ENCODE data around the gene SPSB3. TPM values are rescaled to one million over a fixed set of nuclear protein-coding genes. Genes with fewer than 3 reads are reported as not detected.

The SPSB3 gene
- total RNA-seq, 1 experiment from 2014 or later: 43.3 TPM

GRCh38 chr16:1820096-1820945 lies 38.0 kb upstream of the SPSB3 start:
- Histone ChIP-seq H3K27me3 (ENCODE audit: control insufficient read depth, insufficient read depth, low read length) (no peaks in the 10 kb centered on the region), H3K4me3 (ENCODE audit: insufficient read depth, low read depth, low read length) (no peak overlapping the region), H3K36me3 (replicated peaks; ENCODE audit: control insufficient read depth, insufficient read depth, low read length) (peaks cover 1% of the 10 kb centered on the region; the same call in 1 of the 2 replicates)
- no peak for DNase-seq

- Histone ChIP-seq H3K4me3 (ENCODE audit: insufficient read depth, low read depth, low read length) (no peak overlapping the region), H3K27me3 (ENCODE audit: control insufficient read depth, insufficient read depth, low read length) (no peaks in the 10 kb centered on the region), H3K36me3 (replicated peaks; ENCODE audit: control insufficient read depth, insufficient read depth, low read length) (peaks cover 1% of the 10 kb centered on the region; the same call in 1 of the 2 replicates)
- no peak for DNase-seq
Observed at GRCh38 chr16:1819611-1820010, 37.2 kb upstream of the SPSB3 start.

GRCh38 chr16:1818873-1819525 lies 36.6 kb upstream of the SPSB3 start:
- no peak for DNase-seq
- Histone ChIP-seq H3K27me3 (ENCODE audit: control insufficient read depth, insufficient read depth, low read length) (no peaks in the 10 kb centered on the region), H3K4me3 (ENCODE audit: insufficient read depth, low read depth, low read length) (no peak overlapping the region), H3K36me3 (replicated peaks; ENCODE audit: control insufficient read depth, insufficient read depth, low read length) (peaks cover 1% of the 10 kb centered on the region; the same call in 1 of the 2 replicates)

GRCh38 chr16:1818204-1818872 lies 36.0 kb upstream of the SPSB3 start:
- no peak overlapping the region for H3K4me3 ChIP-seq (ENCODE audit: insufficient read depth, low read depth, low read length)
- no peak for DNase-seq
- H3K27me3 ChIP-seq (ENCODE audit: control insufficient read depth, insufficient read depth, low read length): no peaks in the 10 kb centered on the region
- H3K36me3 ChIP-seq (replicated peaks; ENCODE audit: control insufficient read depth, insufficient read depth, low read length): peaks cover 1% of the 10 kb centered on the region; the same call in 1 of the 2 replicates

GRCh38 chr16:1817716-1818115 lies 35.3 kb upstream of the SPSB3 start:
- peaks cover 1% of the 10 kb centered on the region; the same call in 1 of the 2 replicates for H3K36me3 ChIP-seq (replicated peaks; ENCODE audit: control insufficient read depth, insufficient read depth, low read length)
- no peak for DNase-seq
- H3K4me3 ChIP-seq (ENCODE audit: insufficient read depth, low read depth, low read length): no peak overlapping the region
- no peaks in the 10 kb centered on the region for H3K27me3 ChIP-seq (ENCODE audit: control insufficient read depth, insufficient read depth, low read length)

- H3K4me3 ChIP-seq (ENCODE audit: insufficient read depth, low read depth, low read length): no peak overlapping the region
- H3K36me3 ChIP-seq (replicated peaks; ENCODE audit: control insufficient read depth, insufficient read depth, low read length): no peaks in the 10 kb centered on the region; the same call in 1 of the 2 replicates
- no peak for DNase-seq
- no peaks in the 10 kb centered on the region for H3K27me3 ChIP-seq (ENCODE audit: control insufficient read depth, insufficient read depth, low read length)
Observed at GRCh38 chr16:1817276-1817589, 34.9 kb upstream of the SPSB3 start.

GRCh38 chr16:1816396-1817275 lies 34.3 kb upstream of the SPSB3 start:
- peak; percentile 59 for DNase-seq
- Histone ChIP-seq H3K4me3 (ENCODE audit: insufficient read depth, low read depth, low read length) (no peak overlapping the region), H3K27me3 (ENCODE audit: control insufficient read depth, insufficient read depth, low read length) (no peaks in the 10 kb centered on the region), H3K36me3 (replicated peaks; ENCODE audit: control insufficient read depth, insufficient read depth, low read length) (no peaks in the 10 kb centered on the region; the same call in 1 of the 2 replicates)

- no peaks in the 10 kb centered on the region for H3K27me3 ChIP-seq (ENCODE audit: control insufficient read depth, insufficient read depth, low read length)
- no peak for DNase-seq
- H3K36me3 ChIP-seq (replicated peaks; ENCODE audit: control insufficient read depth, insufficient read depth, low read length): no peaks in the 10 kb centered on the region; the same call in 1 of the 2 replicates
- H3K4me3 ChIP-seq (ENCODE audit: insufficient read depth, low read depth, low read length): no peak overlapping the region
Observed at GRCh38 chr16:1815461-1815860, 33.1 kb upstream of the SPSB3 start.

- H3K36me3 ChIP-seq (replicated peaks; ENCODE audit: control insufficient read depth, insufficient read depth, low read length): no peaks in the 10 kb centered on the region; the same call in none of the 2 replicates
- peak; percentile 88 for DNase-seq
- no peak overlapping the region for H3K4me3 ChIP-seq (ENCODE audit: insufficient read depth, low read depth, low read length)
- no peaks in the 10 kb centered on the region for H3K27me3 ChIP-seq (ENCODE audit: control insufficient read depth, insufficient read depth, low read length)
Observed at GRCh38 chr16:1812732-1813163, 30.4 kb upstream of the SPSB3 start.

DNA sequence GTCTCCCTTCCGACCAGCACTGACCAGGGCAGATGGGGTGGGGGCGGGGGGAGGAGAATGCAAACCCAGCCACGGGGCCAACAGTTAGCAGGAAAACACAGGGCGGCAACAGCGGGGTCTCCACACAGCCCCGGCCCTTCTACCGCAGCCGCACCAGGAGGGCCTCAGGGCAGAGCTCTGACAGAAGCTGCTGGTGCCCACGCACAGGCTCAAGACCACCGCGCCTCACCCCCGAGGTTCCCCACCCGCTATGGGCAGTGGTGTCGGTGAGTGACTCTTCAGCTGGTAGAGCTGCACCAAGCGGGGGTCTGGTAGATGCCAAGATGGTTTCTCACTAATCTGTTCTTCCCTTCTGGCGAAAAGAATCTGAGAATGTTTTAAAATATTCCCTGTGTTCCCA lies 28.2 kb upstream of the SPSB3 start:
- no peak for DNase-seq
- Histone ChIP-seq H3K4me3 (ENCODE audit: insufficient read depth, low read depth, low read length) (no peak overlapping the region), H3K36me3 (replicated peaks; ENCODE audit: control insufficient read depth, insufficient read depth, low read length) (no peaks in the 10 kb centered on the region; the same call in none of the 2 replicates), H3K27me3 (ENCODE audit: control insufficient read depth, insufficient read depth, low read length) (no peaks in the 10 kb centered on the region)

DNA sequence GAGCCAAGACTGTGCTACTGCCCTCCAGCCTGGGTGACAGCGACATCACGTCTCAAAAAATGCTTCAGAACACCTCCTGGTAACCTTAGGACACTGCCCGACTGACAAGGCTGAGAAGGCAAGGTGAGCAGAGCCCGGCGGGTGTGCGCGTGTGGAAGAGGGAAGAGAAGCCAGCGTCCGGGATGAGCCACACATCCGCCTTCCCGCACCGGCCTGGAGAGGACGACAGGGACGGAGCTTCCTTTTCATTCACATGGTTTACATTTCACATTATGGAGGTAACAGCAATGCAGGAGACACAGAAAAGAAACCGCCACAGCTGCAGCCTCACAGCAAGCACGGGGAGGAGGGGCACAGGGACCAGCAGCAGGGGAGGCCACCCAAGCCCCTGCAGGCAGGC lies 27.7 kb upstream of the SPSB3 start:
- Histone ChIP-seq H3K27me3 (ENCODE audit: control insufficient read depth, insufficient read depth, low read length) (no peaks in the 10 kb centered on the region), H3K36me3 (replicated peaks; ENCODE audit: control insufficient read depth, insufficient read depth, low read length) (no peaks in the 10 kb centered on the region; the same call in none of the 2 replicates), H3K4me3 (ENCODE audit: insufficient read depth, low read depth, low read length) (no peak overlapping the region)
- DNase-seq: no peak

DNA sequence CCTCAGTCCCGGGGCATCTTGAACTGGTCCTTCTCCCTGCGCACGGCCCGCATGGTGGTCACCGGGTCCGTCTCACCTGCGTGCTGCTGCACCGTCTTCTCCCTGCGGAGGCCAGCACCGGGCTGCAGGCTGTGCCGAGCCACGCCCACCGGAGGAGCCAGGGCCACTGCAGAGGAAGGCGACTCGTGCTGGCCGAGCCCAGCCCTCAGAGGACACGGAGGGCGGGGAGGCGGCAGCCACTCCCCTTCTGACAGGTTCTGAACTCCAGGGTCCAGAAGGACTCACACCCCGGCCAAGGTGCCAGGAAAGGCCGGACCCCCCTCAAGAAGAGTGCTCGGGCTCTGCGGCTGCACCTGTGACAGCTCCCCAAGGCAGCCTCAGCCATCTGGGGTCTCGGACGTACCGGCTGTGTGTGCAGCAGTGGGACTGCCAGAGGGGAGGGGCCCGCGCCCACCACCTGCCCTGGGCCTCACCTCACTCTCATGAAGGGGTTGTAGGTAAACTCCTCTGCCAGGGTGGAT lies 27.0 kb upstream of the SPSB3 start:
- H3K4me3 ChIP-seq (ENCODE audit: insufficient read depth, low read depth, low read length): no peak overlapping the region
- peak; percentile 92 for DNase-seq

GRCh38 chr16:1808691-1809090 lies 26.3 kb upstream of the SPSB3 start:
- Histone ChIP-seq H3K4me3 (ENCODE audit: insufficient read depth, low read depth, low read length) (no peak overlapping the region), H3K36me3 (replicated peaks; ENCODE audit: control insufficient read depth, insufficient read depth, low read length) (no peaks in the 10 kb centered on the region; the same call in none of the 2 replicates), H3K27me3 (ENCODE audit: control insufficient read depth, insufficient read depth, low read length) (no peaks in the 10 kb centered on the region)
- DNase-seq: no peak

More for the DNA sequence above, 27.0 kb upstream of the SPSB3 start:
- H3K27me3 ChIP-seq (ENCODE audit: control insufficient read depth, insufficient read depth, low read length): no peaks in the 10 kb centered on the region
- no peaks in the 10 kb centered on the region; the same call in none of the 2 replicates for H3K36me3 ChIP-seq (replicated peaks; ENCODE audit: control insufficient read depth, insufficient read depth, low read length)

- Histone ChIP-seq H3K4me3 (ENCODE audit: insufficient read depth, low read depth, low read length) (no peak overlapping the region), H3K36me3 (replicated peaks; ENCODE audit: control insufficient read depth, insufficient read depth, low read length) (no peaks in the 10 kb centered on the region; the same call in none of the 2 replicates), H3K27me3 (ENCODE audit: control insufficient read depth, insufficient read depth, low read length) (no peaks in the 10 kb centered on the region)
- no peak for DNase-seq
Observed at GRCh38 chr16:1807626-1808025, 25.3 kb upstream of the SPSB3 start.
